ENCODE measurements around the gene LRRC3.

GRCh38 chr21:44482581-44483287 is 27.4 kb downstream of the LRRC3 start:
- no peak for TF ChIP-seq CTCF (IDR thresholded peaks at IDR 0.05)
- no peak for TF ChIP-seq EZH2 (IDR thresholded peaks at IDR 0.05)
- TF ChIP-seq EZH2phosphoT487 (IDR thresholded peaks at IDR 0.05): no peak

Data from neural progenitor cell (in vitro differentiated cells).